Measurements from ENCODE around the gene COMMD10.

GRCh38 chr5:116098998-116099397 is 14.2 kb downstream of the COMMD10 start:
- TF ChIP-seq EZH2 (IDR thresholded peaks at IDR 0.05; ENCODE audit: insufficient read depth, poor library complexity, severe bottlenecking) (no peak), EZH2phosphoT487 (IDR thresholded peaks at IDR 0.05; ENCODE audit: insufficient read depth, low read depth) (no peak)

Measured in GM23248 (cell line).